HepG2 (cell line): Measurements from ENCODE around the gene NOS1. TPM values are rescaled to one million over a fixed set of nuclear protein-coding genes. Genes with fewer than 3 reads are reported as not detected.

ENCODE experiments used
- ATAC-seq: fragments of 200-7000 bp; cut with Tn5 transposase; 3 replicates; pipeline ENCODE4 v1.9.1; 2020; ENCODE audit warnings: mild to moderate bottlenecking, moderate library complexity
- BruUV-seq: library from RNA; stranded (reverse); fragments of 400-500 nt; replicated peaks from 2 replicates; lab custom pipeline; 2021; lab: Mats Ljungman, UMichigan
- CTCF ChIA-PET: fragments of 300-600 bp; formaldehyde crosslinking; extraction: SDS; loops from one replicate; lab custom pipeline; 2021; ENCODE audit warnings: low total read pairs, inconsistent platforms, low intra/inter-chr PET ratio; lab: Yijun Ruan, JAX
- POLR2A ChIA-PET: fragments of 350-600 bp; sonication (Branson Sonifier 250); formaldehyde crosslinking; loops from one replicate; lab custom pipeline; 2020; ENCODE audit warnings: antibody characterized with exemption, inconsistent platforms; lab: Yijun Ruan, JAX
- DNase-seq: peaks from one replicate; pipeline ENCODE4 v3.0.0-alpha.2; 2015; ENCODE audit warnings: low spot score
- FAIRE-seq: peaks from 3 replicates; lab custom pipeline; 2011; peaks lifted over from hg19 to GRCh38; lab: Jason Lieb, UNC
- H2AFZ ChIP-seq: one replicate; pipeline ENCODE4 v1.6.1; 2011; ENCODE audit warnings: low read length, inconsistent platforms
- H3K27ac ChIP-seq: fragments of 300-600 bp; 3 replicates; pipeline ENCODE4 v1.8.0; 2011; ENCODE audit warnings: mixed run types, mild to moderate bottlenecking, mixed read lengths, low read length, inconsistent platforms; ENCODE audit not compliant: insufficient read depth; ENCODE audit errors: extremely low read length
- H3K27me3 ChIP-seq, 2 experiments: fragments of 200-600 bp in 1 of 2; 2 replicates in 1 of 2; 3 replicates in 1 of 2; pipeline versions ENCODE4 v1.6.0 to v1.8.0; 2011; ENCODE audit warnings: low read length in 2 of 2, mild to moderate bottlenecking in 2 of 2, moderate library complexity in 2 of 2, inconsistent platforms in 1 of 2; ENCODE audit not compliant: insufficient read depth in 2 of 2, control insufficient read depth in 1 of 2
- H3K36me3 ChIP-seq, 2 experiments: fragments of 200-600 bp in 1 of 2; replicated peaks in 1 of 2; 2 replicates in 1 of 2; 3 replicates in 1 of 2; pipeline versions ENCODE4 v1.5.1 to v1.8.0; 2011; ENCODE audit warnings: low read length in 2 of 2, inconsistent platforms in 1 of 2; ENCODE audit not compliant: insufficient read depth in 2 of 2, control insufficient read depth in 1 of 2
- H3K4me1 ChIP-seq: 2 replicates; pipeline ENCODE4 v1.5.1; 2012; ENCODE audit warnings: low read length, inconsistent platforms; ENCODE audit not compliant: insufficient read depth
- H3K4me2 ChIP-seq: 2 replicates; pipeline ENCODE4 v1.6.0; 2011; ENCODE audit warnings: low read depth, low read length, inconsistent platforms
- H3K4me3 ChIP-seq, 3 experiments: fragments of 200-600 bp in 1 of 3; sonication (generic), shearing (Covaris generic) in 1 of 3; replicated peaks in 1 of 3; 2 replicates each; pipeline ENCODE4 v1.5.1; 2011 to 2016; ENCODE audit warnings: low read length in 3 of 3, inconsistent platforms in 2 of 3, low read depth in 2 of 3, mild to moderate bottlenecking in 2 of 3, control low read depth in 1 of 3, mixed read lengths in 1 of 3; ENCODE audit not compliant: insufficient read depth in 1 of 3
- H3K79me2 ChIP-seq: one replicate; pipeline ENCODE4 v1.6.1; 2011; ENCODE audit warnings: low read length, inconsistent platforms; ENCODE audit not compliant: insufficient read depth
- H3K9ac ChIP-seq: 2 replicates; pipeline ENCODE4 v1.6.0; 2011; ENCODE audit warnings: mild to moderate bottlenecking, low read depth, low read length, inconsistent platforms; ENCODE audit not compliant: insufficient read depth
- H3K9me3 ChIP-seq: 2 replicates; pipeline ENCODE4 v1.5.1; 2012; ENCODE audit warnings: mild to moderate bottlenecking, low read length
- H4K20me1 ChIP-seq: 2 replicates; pipeline ENCODE4 v1.6.0; 2011; ENCODE audit warnings: inconsistent platforms, mild to moderate bottlenecking, low read length, moderate library complexity; ENCODE audit not compliant: insufficient read depth
- CBX1 ChIP-seq: IDR thresholded peaks from one replicate; pipeline ENCODE4 v1.6.1; 2016; ENCODE audit warnings: antibody characterized with exemption, low read depth
- FOXA1 ChIP-seq, 2 experiments: fragments of 450-650 bp in 1 of 2; sonication (generic) in 1 of 2; formaldehyde crosslinking in 1 of 2; IDR thresholded peaks; 2 replicates each; pipeline versions ENCODE4 v1.4.0 to v1.6.1; 2016 to 2020; ENCODE audit warnings: missing genetic modification reagents in 1 of 2
- HDAC1 ChIP-seq: sonication (generic); formaldehyde crosslinking; IDR thresholded peaks from 2 replicates; pipeline ENCODE4 v1.5.1; 2020; ENCODE audit warnings: mild to moderate bottlenecking, missing genetic modification reagents
- MAFG ChIP-seq: sonication (generic); formaldehyde crosslinking; IDR thresholded peaks from 2 replicates; pipeline ENCODE4 v1.5.1; 2020; ENCODE audit warnings: mild to moderate bottlenecking, missing genetic modification reagents
- STAT5B ChIP-seq: sonication (generic); formaldehyde crosslinking; IDR thresholded peaks from 2 replicates; pipeline ENCODE4 v1.4.0; 2020; ENCODE audit warnings: missing genetic modification reagents
- TP53 ChIP-seq: sonication (generic); formaldehyde crosslinking; conservative IDR thresholded peaks from 2 replicates; pipeline ENCODE4 v1.4.0; 2020; ENCODE audit warnings: missing genetic modification reagents
- ZBTB20 ChIP-seq: sonication (generic); formaldehyde crosslinking; IDR thresholded peaks from 2 replicates; pipeline ENCODE4 v1.8.1; 2023; ENCODE audit warnings: missing genetic modification reagents, low read depth, mild to moderate bottlenecking, borderline replicate concordance
- ZMYM2 ChIP-seq: sonication (generic); formaldehyde crosslinking; IDR thresholded peaks from 2 replicates; pipeline ENCODE4 v1.8.0; 2022; ENCODE audit warnings: mild to moderate bottlenecking, missing genetic modification reagents
- ZNF143 ChIP-seq: sonication (generic); formaldehyde crosslinking; IDR thresholded peaks from 2 replicates; pipeline ENCODE4 v1.4.0; 2020; ENCODE audit warnings: missing genetic modification reagents
- ZNF251 ChIP-seq: sonication (generic); formaldehyde crosslinking; IDR thresholded peaks from 2 replicates; pipeline ENCODE4 v1.9.0; 2021; ENCODE audit warnings: mild to moderate bottlenecking, missing genetic modification reagents
- ZNF3 ChIP-seq: IDR thresholded peaks from 2 replicates; pipeline ENCODE4 v1.7.0; 2017; ENCODE audit warnings: inconsistent platforms
- ZNF414 ChIP-seq: sonication (generic); formaldehyde crosslinking; IDR thresholded peaks from 2 replicates; pipeline ENCODE4 v1.5.0; 2020; ENCODE audit warnings: missing genetic modification reagents
- ZNF510 ChIP-seq: sonication (generic); formaldehyde crosslinking; IDR thresholded peaks from 2 replicates; pipeline ENCODE4 v1.4.0; 2020; ENCODE audit warnings: low read depth, mild to moderate bottlenecking, missing genetic modification reagents
- ZNF619 ChIP-seq: sonication (generic); formaldehyde crosslinking; IDR thresholded peaks from 2 replicates; pipeline ENCODE4 v1.4.0; 2020; ENCODE audit warnings: mild to moderate bottlenecking, missing genetic modification reagents
- ZSCAN12 ChIP-seq: sonication (generic); formaldehyde crosslinking; IDR thresholded peaks from 2 replicates; pipeline ENCODE4 v1.9.0; 2021; ENCODE audit warnings: mild to moderate bottlenecking, missing genetic modification reagents
- WGBS: methylation state at CpG from one replicate; pipeline ENCODE4 v1.1.6; 2017; ENCODE audit warnings: low lambda C conversion rate; 5-methylcytosine and 5-hydroxymethylcytosine counted together
- in situ Hi-C: cut with HindIII; loops from 2 replicates; pipeline ENCODE4 v1.10.0; 2017; ENCODE audit warnings: low pct_unique_long_range_greater_than_20kb; ENCODE audit not compliant: extremely low pct_ligation_motif_present
- intact Hi-C: fragments of 100-400 bp; cut with micrococcal nuclease; formaldehyde crosslinking; loops from one replicate; pipeline ENCODE4 v1.10.0; 2022; ENCODE audit not compliant: unreplicated experiment
- polyA plus RNA-seq, 8 experiments: library from polyadenylated mRNA; depleted of rRNA in 3 of 8; stranded (reverse) in 7 of 8; unstranded in 1 of 8; fragments of >200 nt; fragmentation: Illumina TruSeq in 4 of 8; extraction: Trizol in 4 of 8; gene quantifications; 2 replicates each; pipeline versions ENCODE4 v1.2.1 to v1.2.3, GENCODE V29; 2011 to 2016; ENCODE audit warnings: low read depth in 4 of 8, missing spikeins in 1 of 8, mixed read lengths in 1 of 8; ENCODE audit not compliant: insufficient read depth in 1 of 8
- total RNA-seq, 5 experiments: library from RNA; depleted of rRNA; stranded (reverse); fragments of >200 nt; fragmentation: Illumina TruSeq; extraction: Trizol; gene quantifications; 2 replicates each; pipeline ENCODE4 v1.2.3, GENCODE V29; 2016; ENCODE audit warnings: low read depth in 1 of 5
- TF ChIP-seq, protein P1 (sequence below): sonication (generic); formaldehyde crosslinking; IDR thresholded peaks from 2 replicates; pipeline ENCODE4 v1.8.0; 2022; ENCODE audit warnings: low read depth, missing genetic modification reagents

Gene NOS1
- total and polyA plus RNA-seq, 2 of the 13 experiments (the other 11 are each of a cell fraction or from before 2014, with no cell fraction given) = not detected

DNA sequence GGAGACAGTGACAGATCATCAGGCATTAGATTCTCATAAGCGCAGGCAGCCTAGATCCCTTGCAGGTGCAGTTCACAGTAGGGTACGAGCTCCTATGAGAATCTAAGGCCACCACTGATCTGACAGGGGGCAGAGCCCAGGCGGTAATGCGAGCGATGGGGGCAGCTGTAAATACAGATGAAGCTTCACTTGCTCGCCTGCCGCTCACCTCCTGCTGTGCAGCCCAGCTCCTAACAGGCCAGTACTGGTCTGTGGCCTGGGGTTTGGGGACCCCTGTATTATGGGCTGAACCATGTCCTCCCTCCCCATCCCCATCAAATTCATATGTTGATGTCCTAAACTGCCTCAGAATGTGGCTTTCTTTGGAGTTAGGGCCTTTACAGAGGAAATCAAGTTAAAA lies 63.2 kb downstream of the NOS1 start:
- Histone ChIP-seq H3K27me3 (peaks cover 0 to 7% of the 10 kb centered on the region in 2 experiments; a peak in 1 of 5 replicates), H3K27ac (no peak overlapping the region), H3K36me3 (no peaks in the 10 kb centered on the region), H3K79me2 (no peaks in the 10 kb centered on the region), H3K9ac (no peak overlapping the region), H3K4me3 (no peak overlapping the region), H2AFZ (no peak overlapping the region), H3K4me2 (no peak overlapping the region), H3K9me3 (no peaks in the 10 kb centered on the region), H4K20me1 (no peaks in the 10 kb centered on the region), H3K4me1 (no peaks in the 10 kb centered on the region)
- no peak for DNase-seq
- intact Hi-C loops (no loop called here), in situ Hi-C loops (no loop called here)
- no TSS peak for BruUV-seq
- WGBS = 67% methylated on average over 4 of the region's 7 CpGs
- POLR2A ChIA-PET = no interaction called here
- TF ChIP-seq ZNF414 (no peak), MAFG (CRISPR knock-in tag) (no peak), ZBTB20 (CRISPR knock-in tag) (no peak), HDAC1 (no peak)
- ATAC-seq = no peak
- no peak for FAIRE-seq
- CTCF ChIA-PET = no interaction called here

DNA sequence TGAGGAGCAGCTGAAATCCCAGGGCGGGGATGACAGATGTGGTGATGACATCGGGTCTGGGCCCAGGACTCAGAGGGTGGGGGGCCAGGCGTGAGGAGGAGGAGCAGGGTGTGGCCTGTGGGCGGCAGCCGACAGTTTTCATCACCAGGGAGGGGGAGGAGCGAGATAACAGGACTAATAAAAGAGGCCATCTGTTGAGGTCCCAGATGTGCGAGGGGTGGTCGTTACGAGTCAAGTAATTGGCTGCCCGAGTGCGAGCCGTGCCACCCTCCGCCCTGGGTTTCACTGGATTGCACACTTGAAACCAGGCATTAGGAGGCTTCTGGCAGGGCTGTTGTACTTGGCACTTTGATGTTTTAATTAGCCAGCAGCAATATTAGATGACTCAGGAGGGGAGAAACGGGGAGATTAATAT lies 67.2 kb downstream of the NOS1 start:
- no peak for ATAC-seq
- ChIA-PET CTCF (no interaction called here), POLR2A (no interaction called here)
- Histone ChIP-seq H3K27ac (no peak overlapping the region), H3K4me1 (no peaks in the 10 kb centered on the region), H2AFZ (no peak overlapping the region), H3K9me3 (no peaks in the 10 kb centered on the region), H3K36me3 (no peaks in the 10 kb centered on the region), H3K9ac (no peak overlapping the region), H3K79me2 (no peaks in the 10 kb centered on the region), H4K20me1 (no peaks in the 10 kb centered on the region), H3K4me3 (no peak overlapping the region), H3K4me2 (no peak overlapping the region), H3K27me3 (peaks cover 0 to 3% of the 10 kb centered on the region in 2 experiments; a peak in 1 of 5 replicates)
- in situ Hi-C loops (no loop called here), intact Hi-C loops (no loop called here)
- no TSS peak for BruUV-seq
- WGBS = 10% methylated on average over 8 of the region's 14 CpGs
- TF ChIP-seq ZSCAN12 (CRISPR knock-in tag) (no peak), ZNF619 (CRISPR knock-in tag) (no peak), ZNF3 (CRISPR knock-in tag) (no peak), STAT5B (CRISPR knock-in tag) (no peak), ZMYM2 (CRISPR knock-in tag) (no peak), ZNF510 (no peak), FOXA1 (IDR thresholded peaks at IDR 0.05) (no peak), FOXA1 (CRISPR knock-in tag; IDR thresholded peaks at IDR 0.05) (no peak), CBX1 (no peak), ZNF143 (CRISPR knock-in tag) (no peak), ZNF251 (CRISPR knock-in tag) (no peak), TP53 (CRISPR knock-in tag) (no peak)
- TF ChIP-seq, protein P1, sequence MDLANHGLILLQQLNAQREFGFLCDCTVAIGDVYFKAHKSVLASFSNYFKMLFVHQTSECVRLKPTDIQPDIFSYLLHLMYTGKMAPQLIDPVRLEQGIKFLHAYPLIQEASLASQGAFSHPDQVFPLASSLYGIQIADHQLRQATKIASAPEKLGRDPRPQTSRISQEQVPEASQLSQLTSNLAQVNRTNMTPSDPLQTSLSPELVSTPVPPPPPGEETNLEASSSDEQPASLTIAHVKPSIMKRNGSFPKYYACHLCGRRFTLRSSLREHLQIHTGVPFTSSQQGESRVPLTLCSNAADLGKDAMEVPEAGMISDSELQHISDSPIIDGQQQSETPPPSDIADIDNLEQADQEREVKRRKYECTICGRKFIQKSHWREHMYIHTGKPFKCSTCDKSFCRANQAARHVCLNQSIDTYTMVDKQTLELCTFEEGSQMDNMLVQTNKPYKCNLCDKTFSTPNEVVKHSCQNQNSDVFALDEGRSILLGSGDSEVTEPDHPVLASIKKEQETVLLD (CRISPR knock-in tag) = no peak
- DNase-seq = no peak
- no peak for FAIRE-seq
